Keratinocyte (primary cell): Measurements from ENCODE around the gene MUC2. TPM values are rescaled to one million over a fixed set of nuclear protein-coding genes. Genes with fewer than 3 reads are reported as not detected.

Experiments used
- DNase-seq: peaks from one replicate; pipeline ENCODE4 v3.0.0-alpha.2; 2011; ENCODE audit warnings: low read depth, missing footprints, low spot score
- FAIRE-seq: peaks from 2 replicates; lab custom pipeline; 2011; peaks lifted over from hg19 to GRCh38; lab: Jason Lieb, UNC
- H2AFZ ChIP-seq: 2 replicates; pipeline ENCODE4 v1.6.0; 2012; ENCODE audit warnings: low read length, control low read depth, inconsistent platforms; ENCODE audit not compliant: control insufficient read depth
- H3K27ac ChIP-seq: 2 replicates; pipeline ENCODE4 v1.5.1; 2011; ENCODE audit warnings: low read length; ENCODE audit not compliant: control insufficient read depth, insufficient read depth
- H3K27me3 ChIP-seq: 3 replicates; pipeline ENCODE4 v1.6.0; 2011; ENCODE audit warnings: low read length; ENCODE audit not compliant: control insufficient read depth, insufficient read depth; ENCODE audit errors: extremely low read depth
- H3K36me3 ChIP-seq, 2 experiments: 2 replicates in 1 of 2; 3 replicates in 1 of 2; pipeline ENCODE4 v1.5.1; 2011; ENCODE audit warnings: low read length in 2 of 2, mild to moderate bottlenecking in 1 of 2; ENCODE audit not compliant: control insufficient read depth in 2 of 2, insufficient read depth in 2 of 2; ENCODE audit errors: extremely low read depth in 1 of 2
- H3K4me1 ChIP-seq: 3 replicates; pipeline ENCODE4 v1.5.1; 2011; ENCODE audit warnings: low read length; ENCODE audit not compliant: control insufficient read depth, insufficient read depth; ENCODE audit errors: extremely low read depth
- H3K4me2 ChIP-seq: 3 replicates; pipeline ENCODE4 v1.6.0; 2011; ENCODE audit warnings: low read depth, low read length; ENCODE audit not compliant: control insufficient read depth, insufficient read depth; ENCODE audit errors: extremely low read depth
- H3K4me3 ChIP-seq, 3 experiments: fragments of 200-600 bp in 1 of 3; sonication (generic) in 1 of 3; 2 replicates in 2 of 3; 3 replicates in 1 of 3; pipeline ENCODE4 v1.5.1; 2011 to 2016; ENCODE audit warnings: low read length in 3 of 3, mild to moderate bottlenecking in 3 of 3, control low read depth in 2 of 3, inconsistent platforms in 1 of 3, low read depth in 1 of 3, mixed read lengths in 1 of 3, mixed run types in 1 of 3, moderate library complexity in 1 of 3; ENCODE audit not compliant: control insufficient read depth in 2 of 3, insufficient read depth in 2 of 3; ENCODE audit errors: extremely low read depth in 1 of 3
- H3K79me2 ChIP-seq: 2 replicates; pipeline ENCODE4 v1.6.0; 2012; ENCODE audit warnings: low read length; ENCODE audit not compliant: control insufficient read depth, insufficient read depth
- H3K9ac ChIP-seq: 3 replicates; pipeline ENCODE4 v1.6.0; 2011; ENCODE audit warnings: low read length; ENCODE audit not compliant: control insufficient read depth, insufficient read depth; ENCODE audit errors: extremely low read depth
- H3K9me1 ChIP-seq: 3 replicates; pipeline ENCODE4 v1.6.0; 2011; ENCODE audit warnings: low read length; ENCODE audit not compliant: control insufficient read depth, insufficient read depth; ENCODE audit errors: extremely low read depth
- H3K9me3 ChIP-seq: 2 replicates; pipeline ENCODE4 v1.5.1; 2012; ENCODE audit warnings: low read depth, low read length; ENCODE audit not compliant: control insufficient read depth
- H4K20me1 ChIP-seq: 3 replicates; pipeline ENCODE4 v1.6.0; 2011; ENCODE audit warnings: low read length; ENCODE audit not compliant: control insufficient read depth, insufficient read depth; ENCODE audit errors: extremely low read depth
- EZH2 ChIP-seq: IDR thresholded peaks from one replicate; pipeline ENCODE4 v1.6.1; 2012; ENCODE audit warnings: inconsistent platforms, mild to moderate bottlenecking, low read length, moderate library complexity
- dilution Hi-C: fragments of 300-500 bp; cut with MboI; formaldehyde crosslinking; loops from one replicate; pipeline ENCODE4 v1.7.0; 2020; ENCODE audit warnings: low sequenced_read_pairs; ENCODE audit not compliant: extremely low pct_ligation_motif_present
- polyA plus RNA-seq, 5 experiments: library from polyadenylated mRNA; depleted of rRNA in 3 of 5; stranded (reverse) in 3 of 5; stranded (forward) in 1 of 5; unstranded in 1 of 5; fragments of >200 nt; gene quantifications; 1 replicate in 1 of 5; 2 replicates in 3 of 5; 3 replicates in 1 of 5; pipeline versions ENCODE4 v1.2.1 to v1.2.3, GENCODE V29; 2011 to 2012; ENCODE audit warnings: missing spikeins in 2 of 5, low read depth in 1 of 5, low replicate concordance in 1 of 5
- TF ChIP-seq, protein P1 (sequence below), 3 experiments: IDR thresholded peaks in 1 of 3; conservative IDR thresholded peaks in 1 of 3; optimal IDR thresholded peaks in 1 of 3; 2 replicates in 2 of 3; 3 replicates in 1 of 3; pipeline versions ENCODE3 to v1.5.1; 2011; ENCODE audit warnings: low read length in 3 of 3, mild to moderate bottlenecking in 3 of 3, moderate library complexity in 2 of 3, control low read depth in 1 of 3, inconsistent platforms in 1 of 3; ENCODE audit not compliant: insufficient read depth in 2 of 3; ENCODE audit errors: extremely low read depth in 1 of 3

The MUC2 gene
- polyA plus RNA-seq, 1 donor (not counting 4 experiments of a cell fraction or from before 2014, with no cell fraction given) = not detected

DNA sequence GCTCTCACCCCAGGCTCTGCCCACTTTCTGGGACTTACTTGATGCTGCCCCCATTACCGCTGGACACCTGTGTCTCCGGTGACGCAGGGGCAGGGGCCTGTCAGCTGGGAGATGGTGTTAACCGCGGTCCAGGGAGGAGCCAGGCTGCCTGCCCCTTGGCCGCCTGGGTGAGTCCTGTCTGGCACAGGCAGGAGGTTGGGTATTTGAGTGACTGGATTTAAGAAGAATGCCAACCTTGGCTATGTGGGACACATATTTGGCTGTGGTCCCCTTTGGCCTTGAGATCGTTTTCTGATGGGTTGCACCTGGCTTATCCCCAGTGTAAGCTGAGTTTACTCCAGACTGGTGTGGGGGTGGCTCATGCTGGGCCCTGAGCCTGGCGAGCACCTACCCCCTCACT, 40.7 kb upstream of the MUC2 start:
- Histone ChIP-seq H3K27me3 (peaks cover 14% of the 10 kb centered on the region), H3K79me2 (no peaks in the 10 kb centered on the region), H3K4me3 (no peak overlapping the region), H3K4me2 (no peak overlapping the region), H3K9ac (no peak overlapping the region), H3K9me1 (no peaks in the 10 kb centered on the region), H3K27ac (no peak overlapping the region), H2AFZ (no peak overlapping the region), H3K9me3 (no peaks in the 10 kb centered on the region), H3K4me1 (no peaks in the 10 kb centered on the region), H4K20me1 (no peaks in the 10 kb centered on the region), H3K36me3 (no peaks in the 10 kb centered on the region)
- dilution Hi-C loops = no loop called here
- no peak for TF ChIP-seq EZH2
- TF ChIP-seq, protein P1, sequence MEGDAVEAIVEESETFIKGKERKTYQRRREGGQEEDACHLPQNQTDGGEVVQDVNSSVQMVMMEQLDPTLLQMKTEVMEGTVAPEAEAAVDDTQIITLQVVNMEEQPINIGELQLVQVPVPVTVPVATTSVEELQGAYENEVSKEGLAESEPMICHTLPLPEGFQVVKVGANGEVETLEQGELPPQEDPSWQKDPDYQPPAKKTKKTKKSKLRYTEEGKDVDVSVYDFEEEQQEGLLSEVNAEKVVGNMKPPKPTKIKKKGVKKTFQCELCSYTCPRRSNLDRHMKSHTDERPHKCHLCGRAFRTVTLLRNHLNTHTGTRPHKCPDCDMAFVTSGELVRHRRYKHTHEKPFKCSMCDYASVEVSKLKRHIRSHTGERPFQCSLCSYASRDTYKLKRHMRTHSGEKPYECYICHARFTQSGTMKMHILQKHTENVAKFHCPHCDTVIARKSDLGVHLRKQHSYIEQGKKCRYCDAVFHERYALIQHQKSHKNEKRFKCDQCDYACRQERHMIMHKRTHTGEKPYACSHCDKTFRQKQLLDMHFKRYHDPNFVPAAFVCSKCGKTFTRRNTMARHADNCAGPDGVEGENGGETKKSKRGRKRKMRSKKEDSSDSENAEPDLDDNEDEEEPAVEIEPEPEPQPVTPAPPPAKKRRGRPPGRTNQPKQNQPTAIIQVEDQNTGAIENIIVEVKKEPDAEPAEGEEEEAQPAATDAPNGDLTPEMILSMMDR (optimal IDR thresholded peaks at IDR 0.05 in 1 of 3, IDR thresholded peaks at IDR 0.05 in 1 of 3, conservative IDR thresholded peaks at IDR 0.05 in 1 of 3; ENCODE audit: extremely low read depth in 1 of 3, insufficient read depth in 2 of 3, low read length in 3 of 3) = no peak
- DNase-seq = no peak
- FAIRE-seq = no peak

DNA sequence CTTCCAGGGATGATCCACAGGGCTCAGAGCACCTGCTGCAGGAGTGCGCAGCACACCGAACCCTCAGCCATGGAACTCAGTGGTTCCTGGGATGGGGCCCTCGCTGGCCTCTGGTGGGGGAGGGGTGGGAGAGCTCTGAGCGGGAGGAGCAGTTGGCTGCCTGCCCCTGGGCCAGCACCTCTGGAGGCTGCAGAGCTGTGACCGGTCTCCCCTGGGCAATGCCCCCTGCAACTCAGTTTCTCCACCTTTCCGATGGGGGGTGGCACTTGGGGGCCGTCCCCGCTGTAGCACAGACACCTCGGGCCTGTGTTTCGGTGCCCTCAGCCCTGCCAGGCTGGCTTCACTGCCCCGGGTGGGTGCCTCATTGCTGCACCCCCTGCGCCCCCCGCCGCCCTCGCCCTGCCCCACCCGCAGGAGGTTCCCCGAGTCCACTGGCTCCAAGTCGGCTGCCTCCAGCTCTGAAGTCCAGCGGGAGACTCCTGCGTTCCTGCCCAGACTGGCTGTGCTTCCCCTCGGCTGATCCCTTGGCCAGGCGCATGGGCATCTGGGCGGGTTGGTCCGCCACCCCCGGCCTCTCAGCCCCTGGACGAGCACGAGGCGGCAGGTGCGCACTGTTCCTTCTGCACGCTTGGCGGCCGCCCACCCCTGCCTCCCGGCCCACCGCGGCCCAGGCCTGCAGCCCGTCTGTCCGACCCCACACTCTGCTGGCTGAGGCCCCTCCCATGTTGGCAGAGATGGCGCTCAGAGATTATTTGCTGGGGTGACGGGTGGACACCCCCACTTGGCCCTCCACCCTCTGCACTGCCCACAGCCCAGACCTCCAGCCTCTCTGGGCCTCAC, 40.0 kb upstream of the MUC2 start:
- no peaks in the 10 kb centered on the region for H3K36me3 ChIP-seq
- no peaks in the 10 kb centered on the region for H3K9me1 ChIP-seq
- H3K27ac ChIP-seq = no peak overlapping the region
- DNase-seq (no peak), FAIRE-seq (no peak)
- no peak overlapping the region for H3K4me2 ChIP-seq
- H2AFZ ChIP-seq = no peak overlapping the region
- H3K9me3 ChIP-seq = no peaks in the 10 kb centered on the region
- no peak overlapping the region for H3K9ac ChIP-seq
- no peaks in the 10 kb centered on the region for H3K4me1 ChIP-seq
- no peak overlapping the region for H3K4me3 ChIP-seq
- dilution Hi-C loops = no loop called here
- peaks cover 10% of the 10 kb centered on the region for H3K27me3 ChIP-seq
- no peaks in the 10 kb centered on the region for H3K79me2 ChIP-seq
- TF ChIP-seq, protein P1 (optimal IDR thresholded peaks at IDR 0.05 in 1 of 3, IDR thresholded peaks at IDR 0.05 in 1 of 3, conservative IDR thresholded peaks at IDR 0.05 in 1 of 3; ENCODE audit: extremely low read depth in 1 of 3, insufficient read depth in 2 of 3, low read length in 3 of 3) = no peak
- TF ChIP-seq EZH2 = no peak
- no peaks in the 10 kb centered on the region for H4K20me1 ChIP-seq
